Keratinocyte (primary cell): ENCODE measurements around the gene PRPF6. TPM values are rescaled to one million over a fixed set of nuclear protein-coding genes. Genes with fewer than 3 reads are reported as not detected.

Source experiments
- DNase-seq: peaks from one replicate; pipeline ENCODE4 v3.0.0-alpha.2; 2011; ENCODE audit warnings: low read depth, missing footprints, low spot score
- FAIRE-seq: peaks from 2 replicates; lab custom pipeline; 2011; peaks lifted over from hg19 to GRCh38; lab: Jason Lieb, UNC
- H2AFZ ChIP-seq: 2 replicates; pipeline ENCODE4 v1.6.0; 2012; ENCODE audit warnings: low read length, control low read depth, inconsistent platforms; ENCODE audit not compliant: control insufficient read depth
- H3K27ac ChIP-seq: 2 replicates; pipeline ENCODE4 v1.5.1; 2011; ENCODE audit warnings: low read length; ENCODE audit not compliant: control insufficient read depth, insufficient read depth
- H3K27me3 ChIP-seq: 3 replicates; pipeline ENCODE4 v1.6.0; 2011; ENCODE audit warnings: low read length; ENCODE audit not compliant: control insufficient read depth, insufficient read depth; ENCODE audit errors: extremely low read depth
- H3K36me3 ChIP-seq, 2 experiments: 2 replicates in 1 of 2; 3 replicates in 1 of 2; pipeline ENCODE4 v1.5.1; 2011; ENCODE audit warnings: low read length in 2 of 2, mild to moderate bottlenecking in 1 of 2; ENCODE audit not compliant: control insufficient read depth in 2 of 2, insufficient read depth in 2 of 2; ENCODE audit errors: extremely low read depth in 1 of 2
- H3K4me1 ChIP-seq: 3 replicates; pipeline ENCODE4 v1.5.1; 2011; ENCODE audit warnings: low read length; ENCODE audit not compliant: control insufficient read depth, insufficient read depth; ENCODE audit errors: extremely low read depth
- H3K4me2 ChIP-seq: 3 replicates; pipeline ENCODE4 v1.6.0; 2011; ENCODE audit warnings: low read depth, low read length; ENCODE audit not compliant: control insufficient read depth, insufficient read depth; ENCODE audit errors: extremely low read depth
- H3K4me3 ChIP-seq, 3 experiments: fragments of 200-600 bp in 1 of 3; sonication (generic) in 1 of 3; 2 replicates in 2 of 3; 3 replicates in 1 of 3; pipeline ENCODE4 v1.5.1; 2011 to 2016; ENCODE audit warnings: low read length in 3 of 3, mild to moderate bottlenecking in 3 of 3, control low read depth in 2 of 3, inconsistent platforms in 1 of 3, low read depth in 1 of 3, mixed read lengths in 1 of 3, mixed run types in 1 of 3, moderate library complexity in 1 of 3; ENCODE audit not compliant: control insufficient read depth in 2 of 3, insufficient read depth in 2 of 3; ENCODE audit errors: extremely low read depth in 1 of 3
- H3K79me2 ChIP-seq: 2 replicates; pipeline ENCODE4 v1.6.0; 2012; ENCODE audit warnings: low read length; ENCODE audit not compliant: control insufficient read depth, insufficient read depth
- H3K9ac ChIP-seq: 3 replicates; pipeline ENCODE4 v1.6.0; 2011; ENCODE audit warnings: low read length; ENCODE audit not compliant: control insufficient read depth, insufficient read depth; ENCODE audit errors: extremely low read depth
- H3K9me1 ChIP-seq: 3 replicates; pipeline ENCODE4 v1.6.0; 2011; ENCODE audit warnings: low read length; ENCODE audit not compliant: control insufficient read depth, insufficient read depth; ENCODE audit errors: extremely low read depth
- H3K9me3 ChIP-seq: 2 replicates; pipeline ENCODE4 v1.5.1; 2012; ENCODE audit warnings: low read depth, low read length; ENCODE audit not compliant: control insufficient read depth
- H4K20me1 ChIP-seq: 3 replicates; pipeline ENCODE4 v1.6.0; 2011; ENCODE audit warnings: low read length; ENCODE audit not compliant: control insufficient read depth, insufficient read depth; ENCODE audit errors: extremely low read depth
- EZH2 ChIP-seq: IDR thresholded peaks from one replicate; pipeline ENCODE4 v1.6.1; 2012; ENCODE audit warnings: inconsistent platforms, mild to moderate bottlenecking, low read length, moderate library complexity
- dilution Hi-C: fragments of 300-500 bp; cut with MboI; formaldehyde crosslinking; loops from one replicate; pipeline ENCODE4 v1.7.0; 2020; ENCODE audit warnings: low sequenced_read_pairs; ENCODE audit not compliant: extremely low pct_ligation_motif_present
- polyA plus RNA-seq, 5 experiments: library from polyadenylated mRNA; depleted of rRNA in 3 of 5; stranded (reverse) in 3 of 5; stranded (forward) in 1 of 5; unstranded in 1 of 5; fragments of >200 nt; gene quantifications; 1 replicate in 1 of 5; 2 replicates in 3 of 5; 3 replicates in 1 of 5; pipeline versions ENCODE4 v1.2.1 to v1.2.3, GENCODE V29; 2011 to 2012; ENCODE audit warnings: missing spikeins in 2 of 5, low read depth in 1 of 5, low replicate concordance in 1 of 5
- TF ChIP-seq, protein P1 (sequence below), 3 experiments: IDR thresholded peaks in 1 of 3; conservative IDR thresholded peaks in 1 of 3; optimal IDR thresholded peaks in 1 of 3; 2 replicates in 2 of 3; 3 replicates in 1 of 3; pipeline versions ENCODE3 to v1.5.1; 2011; ENCODE audit warnings: low read length in 3 of 3, mild to moderate bottlenecking in 3 of 3, moderate library complexity in 2 of 3, control low read depth in 1 of 3, inconsistent platforms in 1 of 3; ENCODE audit not compliant: insufficient read depth in 2 of 3; ENCODE audit errors: extremely low read depth in 1 of 3

PRPF6 gene
- polyA plus RNA-seq, 1 donor (not counting 4 experiments of a cell fraction or from before 2014, with no cell fraction given), result 30.5 TPM

DNA sequence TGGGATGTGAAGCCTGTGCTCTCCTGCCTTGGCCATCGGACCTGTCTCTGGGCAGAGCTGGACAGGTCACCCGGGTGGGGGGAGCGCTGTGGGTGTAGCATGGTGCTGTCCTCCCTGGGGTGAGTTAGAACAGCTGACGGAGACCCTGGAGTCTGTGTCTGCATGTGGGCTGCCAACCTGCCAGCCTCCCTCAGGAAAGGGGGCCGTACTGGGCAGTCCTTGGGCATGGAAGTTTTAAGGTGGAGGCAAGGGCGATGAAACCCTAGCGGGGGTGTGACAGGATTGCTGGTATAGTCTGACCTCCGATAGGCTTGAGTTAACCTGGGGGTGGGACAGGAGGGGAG lies 66.1 kb downstream of the PRPF6 start:
- FAIRE-seq, result no peak
- H3K4me3 ChIP-seq, result no peak overlapping the region
- no peak for DNase-seq

DNA sequence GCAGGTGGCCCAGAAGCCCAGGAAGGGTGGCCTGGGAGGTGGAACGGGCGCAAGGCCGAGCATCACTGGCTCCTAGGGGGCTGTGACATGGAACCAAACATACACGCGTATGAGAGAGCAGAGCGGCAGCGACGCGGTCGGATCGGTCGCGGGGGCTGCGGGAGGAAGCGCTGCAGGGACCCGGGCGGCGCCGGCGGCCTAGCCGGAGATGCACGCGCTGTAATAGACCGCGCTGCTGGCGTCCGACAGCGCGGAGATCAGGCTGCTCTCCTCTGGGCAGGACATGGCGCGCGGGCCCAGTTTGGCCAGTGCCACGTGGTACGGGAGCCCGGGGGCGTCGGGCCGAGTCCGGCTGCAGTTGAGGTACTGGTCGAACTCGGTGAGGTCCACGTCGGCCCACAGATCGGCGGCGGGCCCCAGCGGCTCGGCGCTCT lies 67.1 kb downstream of the PRPF6 start:
- Histone ChIP-seq H3K4me3 (no peak overlapping the region), H3K9ac (no peak overlapping the region), H3K9me3 (no peaks in the 10 kb centered on the region), H3K27ac (no peak overlapping the region), H3K4me2 (no peak overlapping the region), H3K36me3 (no peaks in the 10 kb centered on the region), H4K20me1 (no peaks in the 10 kb centered on the region), H2AFZ (no peak overlapping the region), H3K79me2 (no peaks in the 10 kb centered on the region), H3K4me1 (peaks cover 17% of the 10 kb centered on the region), H3K9me1 (no peaks in the 10 kb centered on the region), H3K27me3 (peaks cover 44% of the 10 kb centered on the region)
- peak; percentile 80 for TF ChIP-seq EZH2
- TF ChIP-seq, protein P1, sequence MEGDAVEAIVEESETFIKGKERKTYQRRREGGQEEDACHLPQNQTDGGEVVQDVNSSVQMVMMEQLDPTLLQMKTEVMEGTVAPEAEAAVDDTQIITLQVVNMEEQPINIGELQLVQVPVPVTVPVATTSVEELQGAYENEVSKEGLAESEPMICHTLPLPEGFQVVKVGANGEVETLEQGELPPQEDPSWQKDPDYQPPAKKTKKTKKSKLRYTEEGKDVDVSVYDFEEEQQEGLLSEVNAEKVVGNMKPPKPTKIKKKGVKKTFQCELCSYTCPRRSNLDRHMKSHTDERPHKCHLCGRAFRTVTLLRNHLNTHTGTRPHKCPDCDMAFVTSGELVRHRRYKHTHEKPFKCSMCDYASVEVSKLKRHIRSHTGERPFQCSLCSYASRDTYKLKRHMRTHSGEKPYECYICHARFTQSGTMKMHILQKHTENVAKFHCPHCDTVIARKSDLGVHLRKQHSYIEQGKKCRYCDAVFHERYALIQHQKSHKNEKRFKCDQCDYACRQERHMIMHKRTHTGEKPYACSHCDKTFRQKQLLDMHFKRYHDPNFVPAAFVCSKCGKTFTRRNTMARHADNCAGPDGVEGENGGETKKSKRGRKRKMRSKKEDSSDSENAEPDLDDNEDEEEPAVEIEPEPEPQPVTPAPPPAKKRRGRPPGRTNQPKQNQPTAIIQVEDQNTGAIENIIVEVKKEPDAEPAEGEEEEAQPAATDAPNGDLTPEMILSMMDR (optimal IDR thresholded peaks at IDR 0.05 in 1 of 3, IDR thresholded peaks at IDR 0.05 in 1 of 3, conservative IDR thresholded peaks at IDR 0.05 in 1 of 3; ENCODE audit: extremely low read depth in 1 of 3, insufficient read depth in 2 of 3, low read length in 3 of 3), result no peak
- FAIRE-seq (no peak), DNase-seq (no peak)
- dilution Hi-C loops, result no loop called here

More for the DNA sequence above, 66.1 kb downstream of the PRPF6 start:
- Histone ChIP-seq H2AFZ (no peak overlapping the region), H3K9ac (no peak overlapping the region), H3K4me1 (peaks cover 13% of the 10 kb centered on the region), H3K4me2 (no peak overlapping the region), H3K79me2 (no peaks in the 10 kb centered on the region), H3K9me1 (no peaks in the 10 kb centered on the region), H3K9me3 (no peaks in the 10 kb centered on the region), H3K27me3 (peaks cover 49% of the 10 kb centered on the region), H3K27ac (no peak overlapping the region), H3K36me3 (no peaks in the 10 kb centered on the region), H4K20me1 (no peaks in the 10 kb centered on the region)
- dilution Hi-C loops, result no loop called here
- TF ChIP-seq EZH2, result no peak
- TF ChIP-seq, protein P1 (optimal IDR thresholded peaks at IDR 0.05 in 1 of 3, IDR thresholded peaks at IDR 0.05 in 1 of 3, conservative IDR thresholded peaks at IDR 0.05 in 1 of 3; ENCODE audit: extremely low read depth in 1 of 3, insufficient read depth in 2 of 3, low read length in 3 of 3), result no peak
